ENCODE data around the gene CEP295NL. TPM values are rescaled to one million over a fixed set of nuclear protein-coding genes. Genes with fewer than 3 reads are reported as not detected.
"Not testable (repeated sequence)": the region's sequence is repeated elsewhere in the genome, so short reads cannot be mapped to it uniquely, and the experiment has no call there.

Gene CEP295NL
- total RNA-seq, 1 experiment from 2014 or later: 1.5 TPM

DNA sequence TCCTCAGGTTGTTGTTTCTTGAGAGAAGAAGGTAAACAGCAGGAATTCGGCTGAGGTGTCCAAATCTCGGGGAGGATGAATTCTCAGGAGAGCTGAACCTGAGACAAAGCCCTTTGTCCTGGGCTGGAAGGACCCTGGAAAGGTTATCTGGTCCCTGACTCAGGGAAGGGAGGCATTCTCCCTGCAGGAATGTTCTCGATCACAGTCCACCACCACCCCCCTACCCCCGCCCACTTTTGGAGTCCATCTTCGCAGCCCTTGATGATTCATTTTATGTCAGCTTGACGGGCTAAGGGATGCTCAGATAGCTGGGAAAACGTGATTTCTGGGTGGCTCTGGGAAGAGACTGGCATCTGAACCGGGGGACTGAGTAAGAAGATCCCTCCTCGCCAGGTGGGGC is 1.4 kb upstream of the CEP295NL start:
- Histone ChIP-seq H3K27me3 (replicated peaks; ENCODE audit: insufficient read depth, low read depth, low read length, poor library complexity) (no peaks in the 10 kb centered on the region), H3K36me3 (ENCODE audit: insufficient read depth, low read length, poor library complexity, severe bottlenecking) (no peaks in the 10 kb centered on the region), H3K27ac (ENCODE audit: low read depth, low read length, poor library complexity, severe bottlenecking) (no peak overlapping the region), H3K4me1 (ENCODE audit: insufficient read depth, low read length, poor library complexity, severe bottlenecking) (no peaks in the 10 kb centered on the region), H3K9me3 (ENCODE audit: low read depth, low read length, poor library complexity, severe bottlenecking) (no peaks in the 10 kb centered on the region), H3K4me3 (ENCODE audit: low read depth, low read length, poor library complexity, severe bottlenecking) (no peak overlapping the region)
- ChIA-PET CTCF (interaction anchor here (0.6 kb wide), 1 partner anchor 45 kb away, joined by 3 read pairs; no protein-coding TSS in a partner anchor), POLR2A (ENCODE audit: low non-redundant PET) (no interaction called here)
- DNase-seq (ENCODE audit: low spot score): no peak
- BruUV-seq (replicated peaks): no TSS peak
- intact Hi-C loops (cut with micrococcal nuclease; ENCODE audit: unreplicated experiment): no loop called here
- TF ChIP-seq, protein P1, sequence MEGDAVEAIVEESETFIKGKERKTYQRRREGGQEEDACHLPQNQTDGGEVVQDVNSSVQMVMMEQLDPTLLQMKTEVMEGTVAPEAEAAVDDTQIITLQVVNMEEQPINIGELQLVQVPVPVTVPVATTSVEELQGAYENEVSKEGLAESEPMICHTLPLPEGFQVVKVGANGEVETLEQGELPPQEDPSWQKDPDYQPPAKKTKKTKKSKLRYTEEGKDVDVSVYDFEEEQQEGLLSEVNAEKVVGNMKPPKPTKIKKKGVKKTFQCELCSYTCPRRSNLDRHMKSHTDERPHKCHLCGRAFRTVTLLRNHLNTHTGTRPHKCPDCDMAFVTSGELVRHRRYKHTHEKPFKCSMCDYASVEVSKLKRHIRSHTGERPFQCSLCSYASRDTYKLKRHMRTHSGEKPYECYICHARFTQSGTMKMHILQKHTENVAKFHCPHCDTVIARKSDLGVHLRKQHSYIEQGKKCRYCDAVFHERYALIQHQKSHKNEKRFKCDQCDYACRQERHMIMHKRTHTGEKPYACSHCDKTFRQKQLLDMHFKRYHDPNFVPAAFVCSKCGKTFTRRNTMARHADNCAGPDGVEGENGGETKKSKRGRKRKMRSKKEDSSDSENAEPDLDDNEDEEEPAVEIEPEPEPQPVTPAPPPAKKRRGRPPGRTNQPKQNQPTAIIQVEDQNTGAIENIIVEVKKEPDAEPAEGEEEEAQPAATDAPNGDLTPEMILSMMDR (conservative IDR thresholded peaks at IDR 0.05; ENCODE audit: low read depth, low read length): no peak
- TF ChIP-seq EZH2 (IDR thresholded peaks at IDR 0.05; ENCODE audit: borderline replicate concordance, low read depth, low read length, poor library complexity, severe bottlenecking): no peak

DNA sequence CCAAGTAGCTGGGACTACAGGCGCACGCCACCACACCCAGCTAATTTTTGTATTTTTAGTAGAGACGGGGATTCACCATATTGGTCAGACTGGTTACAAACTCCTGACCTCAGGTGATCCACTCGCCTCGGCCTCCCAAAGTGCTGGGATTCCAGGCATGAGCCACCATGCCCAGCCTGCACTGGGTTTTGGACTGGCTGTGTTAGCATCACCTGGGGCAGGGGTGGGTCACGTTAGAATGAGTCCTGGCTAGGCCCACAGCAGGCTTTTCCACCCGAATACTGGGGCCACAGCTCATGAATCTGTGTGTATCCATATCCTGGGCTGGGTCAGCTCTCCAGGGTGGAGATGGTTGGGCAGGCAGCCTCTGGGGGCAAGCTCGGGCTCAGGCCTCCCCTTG is 770 bp downstream of the CEP295NL start:
- DNase-seq (ENCODE audit: low spot score); H3K9me3 ChIP-seq (ENCODE audit: low read depth, low read length, poor library complexity, severe bottlenecking); H3K4me3 ChIP-seq (ENCODE audit: low read depth, low read length, poor library complexity, severe bottlenecking); intact Hi-C loops (cut with micrococcal nuclease; ENCODE audit: unreplicated experiment); H3K4me1 ChIP-seq (ENCODE audit: insufficient read depth, low read length, poor library complexity, severe bottlenecking); H3K27ac ChIP-seq (ENCODE audit: low read depth, low read length, poor library complexity, severe bottlenecking); H3K27me3 ChIP-seq (replicated peaks; ENCODE audit: insufficient read depth, low read depth, low read length, poor library complexity); H3K36me3 ChIP-seq (ENCODE audit: insufficient read depth, low read length, poor library complexity, severe bottlenecking); BruUV-seq (replicated peaks); POLR2A ChIA-PET (ENCODE audit: low non-redundant PET): not testable (repeated sequence)
- CTCF ChIA-PET: interaction anchor here (1.1 kb wide), 1 partner anchor 21 kb away, joined by 3 read pairs; no protein-coding TSS in a partner anchor

DNA sequence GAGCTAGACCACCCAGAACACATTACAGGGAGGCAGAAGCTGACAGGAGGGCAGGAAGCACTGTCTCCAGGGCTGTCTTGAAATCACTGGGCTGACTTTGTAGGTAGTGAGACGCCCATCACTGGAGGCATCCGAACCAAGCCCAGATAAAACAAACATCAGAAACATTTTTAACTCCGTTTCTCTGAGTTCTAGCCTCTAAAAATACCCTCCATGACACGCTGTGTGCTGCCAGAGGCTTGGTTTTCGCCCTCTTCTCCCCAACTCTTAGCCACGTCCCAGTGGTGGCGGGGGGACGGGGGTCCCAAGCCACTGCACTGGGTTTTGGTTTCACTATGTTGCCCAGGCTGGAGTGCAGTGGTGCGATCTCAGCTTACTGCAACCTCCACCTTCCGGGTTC is 1.2 kb downstream of the CEP295NL start:
- DNase-seq (ENCODE audit: low spot score): no peak
- Histone ChIP-seq H3K27me3 (replicated peaks; ENCODE audit: insufficient read depth, low read depth, low read length, poor library complexity) (no peaks in the 10 kb centered on the region), H3K4me3 (ENCODE audit: low read depth, low read length, poor library complexity, severe bottlenecking) (no peak overlapping the region), H3K27ac (ENCODE audit: low read depth, low read length, poor library complexity, severe bottlenecking) (no peak overlapping the region), H3K9me3 (ENCODE audit: low read depth, low read length, poor library complexity, severe bottlenecking) (no peaks in the 10 kb centered on the region), H3K36me3 (ENCODE audit: insufficient read depth, low read length, poor library complexity, severe bottlenecking) (no peaks in the 10 kb centered on the region), H3K4me1 (ENCODE audit: insufficient read depth, low read length, poor library complexity, severe bottlenecking) (no peaks in the 10 kb centered on the region)
- TF ChIP-seq EZH2 (IDR thresholded peaks at IDR 0.05; ENCODE audit: borderline replicate concordance, low read depth, low read length, poor library complexity, severe bottlenecking): no peak
- TF ChIP-seq, protein P1 (conservative IDR thresholded peaks at IDR 0.05; ENCODE audit: low read depth, low read length): no peak
- ChIA-PET CTCF (interaction anchor here (1.1 kb wide), 1 partner anchor 21 kb away, joined by 3 read pairs; no protein-coding TSS in a partner anchor), POLR2A (ENCODE audit: low non-redundant PET) (no interaction called here)
- intact Hi-C loops (cut with micrococcal nuclease; ENCODE audit: unreplicated experiment): no loop called here
- BruUV-seq (replicated peaks): no TSS peak

DNA sequence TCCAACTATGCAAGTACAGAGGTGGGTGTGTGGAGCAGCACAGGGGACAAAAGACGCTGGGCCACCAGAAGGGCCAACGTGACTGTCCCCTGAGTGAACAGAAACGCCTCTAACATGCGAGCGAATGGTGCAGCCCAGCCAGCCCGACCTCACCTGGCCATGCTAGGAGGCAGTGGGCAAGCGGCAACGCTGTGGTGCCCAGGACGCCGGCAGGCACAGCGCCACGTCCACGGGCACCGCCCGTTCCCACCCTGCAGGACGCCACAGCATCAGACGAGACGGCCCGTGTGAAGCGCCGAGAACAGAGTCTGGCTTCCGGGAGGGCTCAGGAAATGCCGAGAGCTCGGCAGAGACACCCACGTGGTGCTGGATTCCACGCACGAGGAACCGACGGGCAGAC is 2.2 kb downstream of the CEP295NL start:
- ChIA-PET CTCF (no interaction called here), POLR2A (ENCODE audit: low non-redundant PET) (no interaction called here)
- no TSS peak for BruUV-seq (replicated peaks)

More for the DNA sequence above, 2.2 kb downstream of the CEP295NL start:
- no peaks in the 10 kb centered on the region for H3K4me1 ChIP-seq (ENCODE audit: insufficient read depth, low read length, poor library complexity, severe bottlenecking)
- no peak for DNase-seq (ENCODE audit: low spot score)
- no peak overlapping the region for H3K27ac ChIP-seq (ENCODE audit: low read depth, low read length, poor library complexity, severe bottlenecking)
- intact Hi-C loops (cut with micrococcal nuclease; ENCODE audit: unreplicated experiment): no loop called here
- no peaks in the 10 kb centered on the region for H3K27me3 ChIP-seq (replicated peaks; ENCODE audit: insufficient read depth, low read depth, low read length, poor library complexity)
- no peak overlapping the region for H3K4me3 ChIP-seq (ENCODE audit: low read depth, low read length, poor library complexity, severe bottlenecking)
- no peaks in the 10 kb centered on the region for H3K36me3 ChIP-seq (ENCODE audit: insufficient read depth, low read length, poor library complexity, severe bottlenecking)
- TF ChIP-seq, protein P1 (conservative IDR thresholded peaks at IDR 0.05; ENCODE audit: low read depth, low read length): no peak
- TF ChIP-seq EZH2 (IDR thresholded peaks at IDR 0.05; ENCODE audit: borderline replicate concordance, low read depth, low read length, poor library complexity, severe bottlenecking): no peak
- H3K9me3 ChIP-seq (ENCODE audit: low read depth, low read length, poor library complexity, severe bottlenecking): no peaks in the 10 kb centered on the region
